H9 (cell line): ENCODE data around the gene FUT4. TPM values are rescaled to one million over a fixed set of nuclear protein-coding genes. Genes with fewer than 3 reads are reported as not detected.

ENCODE experiments used
- DNase-seq: peaks from one replicate; pipeline ENCODE4 v3.0.0-alpha.2; 2017
- H2AFZ ChIP-seq: one replicate; pipeline ENCODE4 v1.6.1; 2013; ENCODE audit warnings: mild to moderate bottlenecking, low read length, control low read depth, moderate library complexity
- H2AK5ac ChIP-seq: 2 replicates; pipeline ENCODE4 v1.6.1; 2013; ENCODE audit warnings: low read length, control low read depth, mixed read lengths; ENCODE audit not compliant: insufficient read length
- H2BK120ac ChIP-seq: one replicate; pipeline ENCODE4 v1.6.1; 2013; ENCODE audit warnings: low read depth, mild to moderate bottlenecking, low read length, control low read depth, inconsistent platforms; ENCODE audit not compliant: poor library complexity, severe bottlenecking
- H2BK12ac ChIP-seq: 2 replicates; pipeline ENCODE4 v1.6.1; 2013; ENCODE audit warnings: low read length, control low read depth, mixed read lengths, low read depth; ENCODE audit not compliant: insufficient read length
- H2BK15ac ChIP-seq: 2 replicates; pipeline ENCODE4 v1.6.1; 2013; ENCODE audit warnings: low read depth, low read length, control low read depth
- H2BK20ac ChIP-seq: one replicate; pipeline ENCODE4 v1.6.1; 2013; ENCODE audit warnings: low read depth, mild to moderate bottlenecking, low read length, control low read depth, inconsistent platforms; ENCODE audit not compliant: poor library complexity, severe bottlenecking
- H2BK5ac ChIP-seq: 2 replicates; pipeline ENCODE4 v1.6.1; 2013; ENCODE audit warnings: low read length, control low read depth, mixed read lengths; ENCODE audit not compliant: insufficient read length
- H3K14ac ChIP-seq: 2 replicates; pipeline ENCODE4 v1.6.1; 2013; ENCODE audit warnings: low read length, control low read depth; ENCODE audit not compliant: insufficient read depth
- H3K18ac ChIP-seq: 2 replicates; pipeline ENCODE4 v1.6.1; 2013; ENCODE audit warnings: low read depth, mild to moderate bottlenecking, mixed read lengths, low read length, control low read depth; ENCODE audit not compliant: insufficient read length
- H3K23ac ChIP-seq: 2 replicates; pipeline ENCODE4 v1.6.1; 2013; ENCODE audit warnings: low read length, control low read depth, mixed read lengths, low read depth; ENCODE audit not compliant: insufficient read length
- H3K23me2 ChIP-seq: 2 replicates; pipeline ENCODE4 v1.6.1; 2013; ENCODE audit warnings: low read depth, mild to moderate bottlenecking, mixed read lengths, low read length, control low read depth; ENCODE audit not compliant: insufficient read length, poor library complexity, severe bottlenecking
- H3K27ac ChIP-seq: 2 replicates; pipeline ENCODE4 v1.5.1; 2013; ENCODE audit warnings: low read length, control low read depth, mixed read lengths, low read depth; ENCODE audit not compliant: insufficient read length
- H3K27me3 ChIP-seq: 2 replicates; pipeline ENCODE4 v1.6.1; 2013; ENCODE audit warnings: low read length, control low read depth, inconsistent platforms; ENCODE audit not compliant: insufficient read depth
- H3K4ac ChIP-seq: 2 replicates; pipeline ENCODE4 v1.6.1; 2013; ENCODE audit warnings: low read depth, mild to moderate bottlenecking, control low read depth, inconsistent platforms, low read length, moderate library complexity
- H3K4me1 ChIP-seq: 2 replicates; pipeline ENCODE4 v1.6.1; 2013; ENCODE audit warnings: low read length, control low read depth, inconsistent platforms; ENCODE audit not compliant: insufficient read depth
- H3K4me2 ChIP-seq: 2 replicates; pipeline ENCODE4 v1.6.1; 2013; ENCODE audit warnings: low read length, control low read depth, mixed read lengths; ENCODE audit not compliant: insufficient read length, insufficient read depth
- H3K56ac ChIP-seq: 2 replicates; pipeline ENCODE4 v1.6.1; 2013; ENCODE audit warnings: low read depth, mild to moderate bottlenecking, mixed read lengths, low read length, control low read depth; ENCODE audit not compliant: insufficient read length
- H3K79me1 ChIP-seq: 2 replicates; pipeline ENCODE4 v1.6.1; 2013; ENCODE audit warnings: low read depth, mild to moderate bottlenecking, moderate library complexity, low read length, control low read depth, inconsistent platforms; ENCODE audit not compliant: insufficient read depth, poor library complexity, severe bottlenecking
- H3K79me2 ChIP-seq: 2 replicates; pipeline ENCODE4 v1.6.1; 2013; ENCODE audit warnings: low read length, control low read depth, inconsistent platforms; ENCODE audit not compliant: insufficient read depth
- H3K9ac ChIP-seq: 2 replicates; pipeline ENCODE4 v1.6.1; 2013; ENCODE audit warnings: low read length, control low read depth, mixed read lengths; ENCODE audit not compliant: insufficient read length; ENCODE audit errors: extremely low read depth
- H3K9me3 ChIP-seq: one replicate; pipeline ENCODE4 v1.6.1; 2013; ENCODE audit warnings: low read depth, low read length, inconsistent platforms; ENCODE audit not compliant: control insufficient read depth
- H3T11ph ChIP-seq: one replicate; pipeline ENCODE4 v1.6.1; 2013; ENCODE audit warnings: mild to moderate bottlenecking, low read length, control low read depth, inconsistent platforms
- H4K20me1 ChIP-seq: one replicate; pipeline ENCODE4 v1.6.1; 2013; ENCODE audit not compliant: control insufficient read depth, insufficient read length, insufficient read depth
- H4K5ac ChIP-seq: 2 replicates; pipeline ENCODE4 v1.6.1; 2013; ENCODE audit warnings: low read depth, mild to moderate bottlenecking, mixed read lengths, low read length, control low read depth; ENCODE audit not compliant: insufficient read length
- H4K8ac ChIP-seq: replicated peaks from 2 replicates; pipeline ENCODE4 v1.6.1; 2013; ENCODE audit warnings: low read length, control low read depth, mixed read lengths, low read depth; ENCODE audit not compliant: insufficient read length
- H4K91ac ChIP-seq: 2 replicates; pipeline ENCODE4 v1.6.1; 2013; ENCODE audit warnings: low read depth, mild to moderate bottlenecking, moderate library complexity, mixed read lengths, low read length, control low read depth; ENCODE audit not compliant: insufficient read length
- H3K27ac Mint-ChIP-seq, 3 experiments: 2 replicates in 2 of 3; 3 replicates in 1 of 3; pipeline ENCODE4 v1.8.0; 2020 to 2021; ENCODE audit warnings: mixed read lengths in 3 of 3, mild to moderate bottlenecking in 1 of 3, moderate library complexity in 1 of 3
- H3K27me3 Mint-ChIP-seq: 2 replicates; pipeline ENCODE4 v1.8.0; 2021; ENCODE audit warnings: low read depth, mild to moderate bottlenecking, moderate library complexity, mixed read lengths
- H3K36me3 Mint-ChIP-seq, 3 experiments: 2 replicates in 2 of 3; 3 replicates in 1 of 3; pipeline ENCODE4 v1.8.0; 2020 to 2021; ENCODE audit warnings: low read depth in 3 of 3, mixed read lengths in 3 of 3; ENCODE audit not compliant: insufficient read depth in 1 of 3
- H3K4me1 Mint-ChIP-seq, 2 experiments: 2 replicates each; pipeline ENCODE4 v1.8.0; 2020; ENCODE audit warnings: mixed read lengths in 2 of 2
- H3K4me3 Mint-ChIP-seq, 2 experiments: 2 replicates in 1 of 2; 3 replicates in 1 of 2; pipeline ENCODE4 v1.8.0; 2020 to 2021; ENCODE audit warnings: mild to moderate bottlenecking in 2 of 2, mixed read lengths in 2 of 2, moderate library complexity in 1 of 2
- H3K9me3 Mint-ChIP-seq, 2 experiments: 2 replicates in 1 of 2; 3 replicates in 1 of 2; pipeline ENCODE4 v1.8.0; 2020; ENCODE audit warnings: mild to moderate bottlenecking in 2 of 2, mixed read lengths in 2 of 2, moderate library complexity in 1 of 2
- CTCF ChIP-seq: fragments of 200-600 bp; sonication (generic); conservative IDR thresholded peaks from 3 replicates; pipeline ENCODE4 v1.8.0; 2021; ENCODE audit warnings: antibody characterized with exemption, mild to moderate bottlenecking
- WGBS: extraction: QIAGEN DNeasy Blood & Tissue Kit; methylation state at CpG from one replicate; pipeline ENCODE4 v1.1.7; 2013; ENCODE audit warnings: missing lambda C conversion rate, low lambda C conversion rate, mixed read lengths; ENCODE audit not compliant: insufficient read length; ENCODE audit errors: extremely low coverage; 5-methylcytosine and 5-hydroxymethylcytosine counted together
- total RNA-seq: library from RNA; stranded (reverse); gene quantifications from 2 replicates; pipeline ENCODE4 v1.2.1, GENCODE V29; 2021

Gene FUT4
- total RNA-seq, 1 experiment from 2014 or later, result 5.3 TPM

- Mint-ChIP-seq H3K27ac (no peak overlapping the region), H3K9me3 (no peaks in the 10 kb centered on the region), H3K4me3 (no peak overlapping the region), H3K36me3 (no peaks in the 10 kb centered on the region), H3K4me1 (no peaks in the 10 kb centered on the region; a peak in 1 of 4 replicates), H3K27me3 (peaks cover 3% of the 10 kb centered on the region; the same call in 1 of the 2 replicates)
- Histone ChIP-seq H4K5ac (no peak overlapping the region), H2AFZ (no peak overlapping the region), H2AK5ac (no peak overlapping the region), H3K18ac (no peak overlapping the region), H3K79me1 (no peaks in the 10 kb centered on the region), H4K20me1 (no peaks in the 10 kb centered on the region), H3K27ac (no peak overlapping the region), H2BK20ac (no peak overlapping the region), H3K14ac (no peak overlapping the region), H3K23me2 (no peaks in the 10 kb centered on the region), H3K23ac (no peak overlapping the region), H4K91ac (no peak overlapping the region), H2BK120ac (no peak overlapping the region), H3K79me2 (no peaks in the 10 kb centered on the region), H3K4ac (no peak overlapping the region), H3K4me2 (no peak overlapping the region), H4K8ac (no peak overlapping the region), H3K9ac (no peak overlapping the region), H3T11ph (no peak overlapping the region), H2BK12ac (no peak overlapping the region), H3K56ac (no peak overlapping the region), H3K4me1 (no peaks in the 10 kb centered on the region), H2BK5ac (no peak overlapping the region), H3K9me3 (no peaks in the 10 kb centered on the region), H2BK15ac (no peak overlapping the region), H3K27me3 (no peaks in the 10 kb centered on the region)
- whole genome bisulfite sequencing, result no CpG with 5 or more reads among the region's 6 CpGs
- no peak for TF ChIP-seq CTCF
- DNase-seq, result no peak
Observed at GRCh38 chr11:94533696-94534630, 9.8 kb upstream of the FUT4 start.
